HG03095 (cell line): ENCODE results near the gene PFN3.
"Not testable (repeated sequence)": the region's sequence is repeated elsewhere in the genome, so short reads cannot be mapped to it uniquely, and the experiment has no call there.

Experiments
- ATAC-seq: cut with Tn5 transposase; IDR thresholded peaks from one replicate; pipeline ENCODE4 v1.9.1; 2021; ENCODE audit warnings: moderate library complexity; ENCODE audit not compliant: unreplicated experiment

The PFN3 gene

GRCh38 chr5:177375516-177375915 is 24.9 kb downstream of the PFN3 start:
- ATAC-seq, result not testable (repeated sequence)

- no peak for ATAC-seq
These were observed 26.2 kb downstream of the PFN3 start for GRCh38 chr5:177374211-177374610.

- no peak for ATAC-seq
These were observed 26.7 kb downstream of the PFN3 start for GRCh38 chr5:177373806-177374205.

DNA sequence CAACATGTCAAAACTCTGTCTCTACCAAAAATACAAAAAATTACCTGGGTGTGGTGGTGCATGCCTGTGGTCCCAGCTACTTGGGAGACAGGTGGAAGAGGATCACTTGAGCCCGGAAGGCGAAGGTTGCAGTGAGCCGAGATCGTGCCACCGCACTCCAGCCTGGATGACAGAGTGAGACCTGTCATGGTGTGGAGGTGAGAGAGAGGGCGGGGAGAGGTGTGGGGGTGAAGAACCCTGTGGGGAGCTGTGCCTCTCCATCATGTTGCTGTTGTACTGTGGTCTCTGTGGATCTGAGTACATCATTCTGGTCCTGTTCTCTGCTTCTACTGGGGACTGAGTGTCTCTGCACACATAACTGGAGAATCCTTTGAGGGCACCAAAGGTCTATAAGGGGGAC is 27.6 kb downstream of the PFN3 start:
- ATAC-seq, result no peak

GRCh38 chr5:177372034-177372896 is 28.2 kb downstream of the PFN3 start:
- ATAC-seq, result no peak

DNA sequence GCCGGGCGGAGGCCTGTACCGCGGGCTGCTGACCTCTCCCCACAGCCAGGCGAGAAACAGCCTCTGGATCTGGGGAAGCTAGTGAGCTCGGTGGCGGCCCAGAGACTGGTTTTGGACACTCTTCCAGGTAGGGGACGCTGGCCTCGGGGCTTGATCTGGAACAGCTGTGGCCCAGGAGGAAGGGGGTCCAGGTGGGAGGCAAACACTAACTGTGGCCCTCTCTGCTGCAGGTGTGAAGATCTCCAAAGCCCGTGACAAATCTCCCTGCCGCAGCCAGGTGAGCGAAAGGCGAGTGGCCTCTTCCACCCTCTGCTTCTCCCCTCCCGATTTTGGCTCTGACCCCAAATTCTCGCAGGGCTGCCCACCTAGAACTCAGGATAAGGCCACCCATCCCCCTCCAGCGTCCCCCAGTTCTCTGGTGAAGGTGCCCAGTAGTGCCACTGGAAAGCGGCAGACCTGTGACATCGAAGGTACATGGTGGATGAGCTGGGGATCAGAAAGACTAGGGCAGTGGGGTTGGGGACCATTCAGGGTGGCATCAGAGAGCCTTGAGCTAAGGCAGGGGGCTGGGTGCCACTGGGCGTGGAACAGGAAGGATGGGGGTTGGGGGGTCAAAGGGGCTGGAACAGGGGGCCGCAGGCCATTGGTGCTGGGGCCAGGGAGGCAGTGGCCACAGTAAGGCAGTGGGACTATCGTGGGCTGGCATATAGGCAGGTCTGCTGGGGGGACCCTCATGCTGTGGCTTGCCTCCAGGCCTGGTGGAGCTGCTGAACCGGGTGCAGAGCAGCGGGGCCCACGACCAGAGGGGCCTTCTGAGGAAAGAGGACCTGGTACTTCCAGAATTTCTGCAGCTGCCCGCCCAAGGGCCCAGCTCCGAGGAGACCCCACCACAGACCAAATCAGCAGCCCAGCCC is 29.1 kb downstream of the PFN3 start:
- ATAC-seq, result no peak

DNA sequence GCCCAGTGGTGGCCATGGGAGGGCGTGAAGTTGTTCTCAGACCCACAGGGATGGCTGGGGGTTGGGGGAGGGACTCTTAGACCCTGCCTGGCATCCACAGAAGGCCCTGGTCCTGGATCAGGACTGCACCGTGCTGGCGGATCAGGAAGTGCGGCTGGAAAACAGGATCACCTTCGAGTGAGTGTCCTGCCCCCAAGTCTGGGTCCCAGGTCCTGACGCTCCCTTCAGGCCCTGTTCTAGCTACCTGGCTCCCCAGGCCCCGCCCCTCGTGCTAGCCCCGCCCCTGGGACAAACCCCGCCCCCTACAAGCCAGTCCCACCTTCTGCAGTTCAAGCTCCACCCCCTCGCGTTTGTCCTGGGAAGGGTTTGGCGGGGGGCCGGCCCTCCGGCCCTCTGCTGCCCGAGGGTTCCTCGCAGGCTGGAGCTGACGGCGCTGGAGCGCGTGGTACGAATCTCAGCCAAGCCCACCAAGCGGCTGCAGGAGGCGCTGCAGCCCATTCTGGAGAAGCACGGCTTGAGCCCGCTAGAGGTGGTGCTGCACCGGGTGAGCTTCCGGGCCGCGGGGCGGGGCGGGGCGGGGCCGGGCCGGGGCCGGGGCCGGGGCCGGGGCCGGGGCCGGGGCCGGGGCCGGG is 29.9 kb downstream of the PFN3 start:
- no peak for ATAC-seq

DNA sequence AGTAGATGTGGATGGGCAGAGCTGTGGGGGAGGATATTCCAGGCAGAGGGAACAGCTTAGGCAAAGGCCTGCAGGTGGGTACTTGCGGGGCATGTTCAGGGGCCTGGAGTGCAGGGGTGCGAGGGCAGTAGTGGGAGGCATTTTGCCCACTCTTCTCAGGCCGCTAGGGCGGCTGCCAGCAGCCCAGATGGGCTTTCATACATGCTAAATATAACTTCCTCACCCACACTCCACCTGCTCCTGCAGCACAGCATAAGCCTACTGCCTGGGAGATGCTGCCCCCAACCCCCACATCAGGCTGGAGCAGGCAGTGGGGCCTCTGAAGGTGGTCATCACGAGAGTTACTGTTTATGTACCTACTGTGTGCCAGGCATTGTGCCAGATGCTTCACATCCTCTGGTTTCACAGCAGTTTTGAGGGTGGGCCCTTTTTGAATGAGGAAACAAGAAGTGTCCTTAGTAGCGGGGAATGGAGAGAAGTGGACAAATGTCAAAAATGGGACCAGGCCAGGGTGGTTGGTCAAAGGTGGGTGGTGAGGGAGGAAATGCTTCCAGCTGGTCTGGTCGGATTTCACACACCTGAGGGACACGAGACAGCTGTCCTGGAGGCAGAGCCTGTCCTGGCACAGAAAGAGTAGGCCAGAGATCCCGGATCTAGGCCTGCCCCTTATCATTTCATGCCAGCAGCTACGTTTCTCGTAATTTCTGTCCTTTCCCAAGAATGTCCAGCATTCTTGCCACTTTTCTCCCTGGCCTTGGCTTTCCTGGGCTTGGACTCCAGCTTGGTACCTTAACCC is 30.6 kb downstream of the PFN3 start:
- ATAC-seq, result no peak

- no peak for ATAC-seq
These were observed 31.4 kb downstream of the PFN3 start for GRCh38 chr5:177368869-177369644.

- no peak for ATAC-seq
These were observed 32.2 kb downstream of the PFN3 start for GRCh38 chr5:177367981-177368868.

DNA sequence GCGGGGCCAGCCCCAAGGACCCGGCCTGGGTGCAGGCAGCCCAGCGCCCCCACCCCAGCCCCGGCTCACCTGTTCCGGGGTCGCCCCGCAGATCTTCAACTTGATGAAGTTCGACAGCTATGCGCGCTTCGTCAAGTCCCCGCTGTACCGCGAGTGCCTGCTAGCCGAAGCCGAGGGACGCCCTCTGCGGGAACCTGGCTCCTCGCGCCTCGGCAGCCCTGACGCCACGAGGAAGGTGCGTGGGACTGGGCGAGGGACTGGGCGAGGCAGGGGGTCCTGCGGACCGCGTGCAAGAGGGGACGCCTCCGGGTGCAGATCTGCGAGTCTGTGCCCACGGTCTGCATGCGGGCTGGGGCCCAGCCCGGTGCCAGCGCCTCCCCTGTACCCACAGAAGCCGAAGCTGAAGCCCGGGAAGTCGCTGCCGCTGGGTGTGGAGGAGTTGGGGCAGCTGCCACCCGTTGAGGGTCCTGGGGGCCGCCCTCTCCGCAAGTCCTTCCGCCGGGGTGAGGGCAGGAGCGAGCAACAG is 33.1 kb downstream of the PFN3 start:
- no peak for ATAC-seq

DNA sequence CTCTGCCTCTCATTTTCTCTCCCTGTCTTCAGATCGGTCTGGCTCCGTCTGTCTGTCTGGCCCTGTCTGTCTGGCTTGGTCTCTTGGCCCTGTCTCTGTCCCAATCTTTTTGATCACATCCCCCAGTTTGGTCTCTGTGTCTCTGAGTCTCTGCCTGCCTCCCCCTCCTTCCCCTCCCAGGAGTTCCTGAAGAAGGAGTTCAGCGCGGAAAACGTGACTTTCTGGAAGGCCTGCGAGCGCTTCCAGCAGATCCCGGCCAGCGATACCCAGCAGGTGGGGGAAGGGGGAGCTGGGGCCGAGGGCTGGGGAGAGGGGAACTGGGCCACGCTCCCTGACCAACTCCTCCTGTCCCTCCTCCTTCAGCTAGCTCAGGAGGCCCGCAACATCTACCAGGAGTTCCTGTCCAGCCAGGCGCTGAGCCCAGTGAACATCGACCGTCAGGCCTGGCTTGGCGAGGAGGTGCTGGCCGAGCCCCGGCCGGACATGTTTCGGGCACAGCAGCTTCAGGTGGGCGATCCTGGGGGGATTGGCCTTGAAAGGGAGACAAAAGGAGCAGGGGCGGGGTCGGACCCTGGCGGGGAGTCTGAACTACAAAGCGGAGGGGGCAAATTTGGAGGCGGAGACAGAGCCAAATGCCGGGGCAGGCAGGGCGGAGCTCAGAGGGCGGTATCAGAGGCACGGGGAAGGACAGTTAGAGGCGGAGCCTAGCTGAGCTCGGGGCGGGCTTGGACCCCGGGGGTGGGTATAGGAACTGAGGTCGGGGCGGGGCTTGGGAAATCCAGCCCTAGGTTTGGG is 33.7 kb downstream of the PFN3 start:
- ATAC-seq, result no peak

- ATAC-seq, result no peak
These were observed 34.5 kb downstream of the PFN3 start for GRCh38 chr5:177365845-177366527.

- no peak for ATAC-seq
These were observed 36.1 kb downstream of the PFN3 start for GRCh38 chr5:177364159-177364962.

- no peak for ATAC-seq
These were observed 36.9 kb downstream of the PFN3 start for GRCh38 chr5:177363565-177363964.
